Neural progenitor cell (in vitro differentiated cells): ENCODE data around the gene ABCG8. TPM values are rescaled to one million over a fixed set of nuclear protein-coding genes. Genes with fewer than 3 reads are reported as not detected.
A peak's percentile ranks its signal among the peaks of the same experiment; 100 is the strongest.

Experiments
- DNase-seq: peaks from one replicate; pipeline ENCODE4 v3.0.0-alpha.2; 2016; ENCODE audit warnings: low spot score
- H2AFZ ChIP-seq: fragments of 200-600 bp; sonication (generic); replicated peaks from 2 replicates; pipeline ENCODE4 v1.6.1; 2016; ENCODE audit warnings: antibody characterized with exemption
- H3F3A ChIP-seq: fragments of 200-600 bp; sonication (generic); 2 replicates; pipeline ENCODE4 v1.6.1; 2016; ENCODE audit warnings: antibody characterized with exemption, low read depth
- H3K27ac ChIP-seq: fragments of 200-600 bp; sonication (generic); 2 replicates; pipeline ENCODE4 v1.5.1; 2016; ENCODE audit warnings: mild to moderate bottlenecking
- H3K27me3 ChIP-seq: fragments of 200-600 bp; sonication (generic); 2 replicates; pipeline ENCODE4 v1.6.1; 2016; ENCODE audit warnings: mild to moderate bottlenecking, moderate library complexity
- H3K36me3 ChIP-seq: fragments of 200-600 bp; sonication (generic); 2 replicates; pipeline ENCODE4 v1.5.1; 2016
- H3K4me1 ChIP-seq: fragments of 200-600 bp; sonication (generic); 2 replicates; pipeline ENCODE4 v1.6.1; 2016; ENCODE audit warnings: mixed run types
- H3K4me2 ChIP-seq: fragments of 200-600 bp; sonication (generic); 2 replicates; pipeline ENCODE4 v1.6.1; 2016
- H3K4me3 ChIP-seq: fragments of 200-600 bp; sonication (generic); 2 replicates; pipeline ENCODE4 v1.5.1; 2016
- H3K79me2 ChIP-seq: fragments of 200-600 bp; sonication (generic); 2 replicates; pipeline ENCODE4 v1.6.1; 2016; ENCODE audit warnings: low read depth
- H3K9ac ChIP-seq: fragments of 200-600 bp; sonication (generic); 2 replicates; pipeline ENCODE4 v1.6.1; 2016
- H3K9me3 ChIP-seq: fragments of 200-600 bp; sonication (generic); 2 replicates; pipeline ENCODE4 v1.5.1; 2016; ENCODE audit warnings: low read depth
- H4K20me1 ChIP-seq: fragments of 200-600 bp; sonication (generic); 2 replicates; pipeline ENCODE4 v1.6.1; 2016; ENCODE audit warnings: low read depth
- H3K27ac Mint-ChIP-seq: 3 replicates; pipeline ENCODE4 v1.8.0; 2021; ENCODE audit warnings: mixed read lengths
- H3K27me3 Mint-ChIP-seq: 2 replicates; pipeline ENCODE4 v1.8.0; 2022; ENCODE audit warnings: low read depth, mild to moderate bottlenecking, inconsistent platforms, moderate library complexity, mixed read lengths; ENCODE audit not compliant: insufficient read depth
- H3K36me3 Mint-ChIP-seq: 3 replicates; pipeline ENCODE4 v1.8.0; 2021; ENCODE audit warnings: mixed read lengths
- H3K4me1 Mint-ChIP-seq: 3 replicates; pipeline ENCODE4 v1.8.0; 2021; ENCODE audit warnings: mixed read lengths
- H3K4me3 Mint-ChIP-seq: 3 replicates; pipeline ENCODE4 v1.8.0; 2021; ENCODE audit warnings: mild to moderate bottlenecking, moderate library complexity, mixed read lengths
- H3K9me3 Mint-ChIP-seq: 3 replicates; pipeline ENCODE4 v1.8.0; 2020; ENCODE audit warnings: mixed read lengths
- EZH2 ChIP-seq: fragments of 200-600 bp; sonication (generic); IDR thresholded peaks from 2 replicates; pipeline ENCODE4 v1.6.1; 2017; ENCODE audit warnings: antibody characterized with exemption, mild to moderate bottlenecking, moderate library complexity
- EZH2phosphoT487 ChIP-seq: fragments of 200-600 bp; sonication (generic); IDR thresholded peaks from 2 replicates; pipeline ENCODE4 v1.6.1; 2017; ENCODE audit warnings: antibody characterized with exemption
- total RNA-seq: library from RNA; depleted of rRNA; stranded (reverse); fragments of >200 nt; gene quantifications from 2 replicates; pipeline ENCODE4 v1.2.3, GENCODE V29; 2015; ENCODE audit warnings: low replicate concordance
- TF ChIP-seq, protein P1 (sequence below): fragments of 200-600 bp; sonication (generic); IDR thresholded peaks from 2 replicates; pipeline ENCODE4 v1.5.1; 2017; ENCODE audit warnings: antibody characterized with exemption, mild to moderate bottlenecking

Gene ABCG8
- total RNA-seq: not detected in 2 replicates

DNA sequence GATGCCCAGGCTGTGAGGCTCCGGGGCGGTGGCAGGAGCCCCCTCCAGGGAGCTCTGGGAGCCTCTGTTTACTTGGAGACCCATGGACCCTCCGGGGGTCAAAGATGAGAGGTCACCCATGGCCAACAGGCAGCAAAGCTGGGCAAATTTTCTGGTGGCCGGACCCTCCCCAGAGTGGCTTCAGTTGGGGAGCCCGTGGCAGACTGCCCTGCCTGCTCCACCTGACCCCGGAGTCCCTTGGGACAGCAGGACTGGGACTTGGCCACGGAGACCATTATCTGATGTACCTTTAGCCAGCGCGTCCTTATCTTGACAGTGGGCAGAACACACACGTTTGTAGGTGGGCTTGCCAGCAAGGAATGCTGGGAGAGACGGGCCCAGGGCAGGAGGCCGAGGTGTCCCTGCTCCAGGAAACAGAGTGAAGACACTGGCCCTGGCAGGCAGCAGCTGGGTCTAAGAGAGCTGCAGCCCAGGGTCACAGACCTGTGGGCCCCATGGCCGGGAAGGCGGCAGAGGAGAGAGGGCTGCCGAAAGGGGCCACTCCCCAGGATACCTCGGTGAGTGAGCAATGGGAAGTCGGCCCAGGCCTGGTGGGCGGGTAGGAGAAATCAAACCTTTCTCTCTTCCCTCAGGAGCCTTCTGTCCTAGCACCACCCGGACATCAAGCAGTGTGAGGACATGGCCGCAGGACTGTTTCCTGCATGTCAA, at the start of gene ABCG8, which contains the start of gene ABCG5:
Gene ABCG8, plus strand, starts transcription at position 412 of the 708 bp plus-strand sequence. Its CDS starts 83 bp downstream, at position 495.
Gene ABCG5, minus strand, starts transcription at position 280 of the 708 bp plus-strand sequence. Its CDS starts 160 bp downstream, at position 120.
- H3K4me2 ChIP-seq: no peak within 1 kb of the TSS
- Mint-ChIP-seq H3K9me3 (peaks cover 4% of the 10 kb centered on the region), H3K36me3 (no peaks in the 10 kb centered on the region), H3K27me3 (no peaks in the 10 kb centered on the region), H3K27ac (no peak within 1 kb of the TSS), H3K4me3 (no peak within 1 kb of the TSS), H3K4me1 (peaks cover 10% of the 10 kb centered on the region)
- peak within 1 kb of the TSS; percentile 17 for H2AFZ ChIP-seq
- no peaks in the 10 kb centered on the region for H3K9me3 ChIP-seq
- H3K27me3 ChIP-seq: no peaks in the 10 kb centered on the region
- H3K79me2 ChIP-seq: no peaks in the 10 kb centered on the region
- H3K4me1 ChIP-seq: no peaks in the 10 kb centered on the region
- H3F3A ChIP-seq: no peaks in the 10 kb centered on the region
- H4K20me1 ChIP-seq: no peaks in the 10 kb centered on the region
- DNase-seq: no peak
- no peak within 1 kb of the TSS for H3K4me3 ChIP-seq
- no peaks in the 10 kb centered on the region for H3K36me3 ChIP-seq
- TF ChIP-seq EZH2phosphoT487: no peak
- TF ChIP-seq, protein P1, sequence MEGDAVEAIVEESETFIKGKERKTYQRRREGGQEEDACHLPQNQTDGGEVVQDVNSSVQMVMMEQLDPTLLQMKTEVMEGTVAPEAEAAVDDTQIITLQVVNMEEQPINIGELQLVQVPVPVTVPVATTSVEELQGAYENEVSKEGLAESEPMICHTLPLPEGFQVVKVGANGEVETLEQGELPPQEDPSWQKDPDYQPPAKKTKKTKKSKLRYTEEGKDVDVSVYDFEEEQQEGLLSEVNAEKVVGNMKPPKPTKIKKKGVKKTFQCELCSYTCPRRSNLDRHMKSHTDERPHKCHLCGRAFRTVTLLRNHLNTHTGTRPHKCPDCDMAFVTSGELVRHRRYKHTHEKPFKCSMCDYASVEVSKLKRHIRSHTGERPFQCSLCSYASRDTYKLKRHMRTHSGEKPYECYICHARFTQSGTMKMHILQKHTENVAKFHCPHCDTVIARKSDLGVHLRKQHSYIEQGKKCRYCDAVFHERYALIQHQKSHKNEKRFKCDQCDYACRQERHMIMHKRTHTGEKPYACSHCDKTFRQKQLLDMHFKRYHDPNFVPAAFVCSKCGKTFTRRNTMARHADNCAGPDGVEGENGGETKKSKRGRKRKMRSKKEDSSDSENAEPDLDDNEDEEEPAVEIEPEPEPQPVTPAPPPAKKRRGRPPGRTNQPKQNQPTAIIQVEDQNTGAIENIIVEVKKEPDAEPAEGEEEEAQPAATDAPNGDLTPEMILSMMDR: no peak
- no peak for TF ChIP-seq EZH2
- no peak within 1 kb of the TSS for H3K27ac ChIP-seq
- H3K9ac ChIP-seq: no peak within 1 kb of the TSS

DNA sequence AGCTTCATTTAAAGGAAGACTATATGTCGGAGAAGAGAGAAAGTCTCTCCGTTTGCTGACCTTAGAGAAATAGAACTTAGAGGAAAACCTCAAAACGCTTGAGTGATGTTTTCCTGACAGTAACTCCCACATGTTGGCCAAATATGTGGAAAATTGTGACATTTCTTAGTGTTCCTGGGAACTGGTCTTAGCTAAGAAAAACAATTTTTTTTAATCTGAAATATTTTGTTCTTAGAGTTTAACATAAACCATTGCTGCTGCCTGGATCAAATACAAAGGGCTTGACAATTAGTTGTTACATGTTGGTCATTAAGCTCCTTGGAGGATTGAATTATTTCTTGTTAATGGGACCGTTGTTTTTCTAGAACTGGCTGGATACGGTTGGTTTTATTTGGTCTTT, 48.6 kb upstream of the ABCG8 start:
- Histone ChIP-seq H3K4me3 (no peak overlapping the region), H3K4me2 (no peak overlapping the region), H3K79me2 (no peaks in the 10 kb centered on the region), H3K9me3 (no peaks in the 10 kb centered on the region), H3K36me3 (no peaks in the 10 kb centered on the region), H4K20me1 (no peaks in the 10 kb centered on the region), H3F3A (no peaks in the 10 kb centered on the region), H3K27me3 (no peaks in the 10 kb centered on the region), H3K9ac (no peak overlapping the region), H2AFZ (no peak overlapping the region), H3K27ac (no peak overlapping the region), H3K4me1 (no peaks in the 10 kb centered on the region)
- DNase-seq: no peak
- H3K9me3 Mint-ChIP-seq: no peaks in the 10 kb centered on the region
- no peak overlapping the region for H3K4me3 Mint-ChIP-seq
- H3K4me1 Mint-ChIP-seq: no peaks in the 10 kb centered on the region
- no peaks in the 10 kb centered on the region for H3K27me3 Mint-ChIP-seq
- TF ChIP-seq EZH2phosphoT487 (no peak), EZH2 (no peak)
- TF ChIP-seq, protein P1: no peak
- no peak overlapping the region for H3K27ac Mint-ChIP-seq
- peaks cover 6% of the 10 kb centered on the region for H3K36me3 Mint-ChIP-seq

DNA sequence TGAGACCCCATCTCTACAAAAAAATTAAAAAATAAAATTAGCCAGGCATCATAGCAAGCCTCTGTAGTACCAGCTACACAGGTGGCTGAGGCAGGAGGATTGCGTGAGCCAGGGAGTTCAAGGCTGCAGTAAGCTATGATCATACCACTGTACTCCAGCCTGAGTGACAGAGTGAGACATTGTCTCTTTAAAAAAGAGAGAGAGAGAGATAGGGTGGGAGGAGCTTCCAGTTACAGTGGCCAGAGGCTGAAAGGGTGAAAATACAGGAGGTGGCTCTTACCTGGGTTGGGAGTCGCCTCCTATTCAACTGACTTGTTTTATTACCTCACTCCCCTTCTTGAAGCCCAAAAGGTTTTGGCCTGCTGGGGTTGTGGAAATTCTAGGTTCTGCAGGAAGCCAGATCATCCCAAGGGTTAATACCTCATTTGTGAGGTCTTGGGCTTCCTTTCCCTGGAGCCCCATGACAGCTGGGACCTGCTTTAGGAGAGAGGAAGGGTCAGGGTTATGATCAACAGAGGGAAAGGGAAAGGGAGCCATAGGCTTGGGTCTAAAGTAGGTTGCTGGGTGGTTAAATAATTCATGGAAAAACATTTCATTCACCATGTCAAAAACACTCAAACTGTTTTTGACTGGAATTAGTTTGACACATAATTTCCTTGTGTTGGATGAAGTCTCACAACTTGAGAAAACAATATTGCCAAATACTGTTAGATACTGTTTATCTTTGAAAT, 47.6 kb upstream of the ABCG8 start:
- no peak overlapping the region for H3K27ac ChIP-seq
- no peak overlapping the region for H3K4me3 ChIP-seq
- H4K20me1 ChIP-seq: no peaks in the 10 kb centered on the region
- DNase-seq: no peak
- no peaks in the 10 kb centered on the region for H3K4me1 ChIP-seq
- H3K9me3 ChIP-seq: no peaks in the 10 kb centered on the region
- Mint-ChIP-seq H3K27me3 (no peaks in the 10 kb centered on the region), H3K9me3 (no peaks in the 10 kb centered on the region), H3K4me1 (no peaks in the 10 kb centered on the region), H3K4me3 (no peak overlapping the region), H3K27ac (no peak overlapping the region), H3K36me3 (peaks cover 9% of the 10 kb centered on the region)
- TF ChIP-seq EZH2phosphoT487 (no peak), EZH2 (no peak)
- TF ChIP-seq, protein P1: no peak
- no peak overlapping the region for H2AFZ ChIP-seq
- no peaks in the 10 kb centered on the region for H3K79me2 ChIP-seq
- no peaks in the 10 kb centered on the region for H3K27me3 ChIP-seq
- H3K9ac ChIP-seq: no peak overlapping the region
- no peak overlapping the region for H3K4me2 ChIP-seq
- H3F3A ChIP-seq: no peaks in the 10 kb centered on the region
- H3K36me3 ChIP-seq: no peaks in the 10 kb centered on the region
